Gastrocnemius medialis (tissue), 4 donors: Measurements from ENCODE around the gene CA10. TPM values are rescaled to one million over a fixed set of nuclear protein-coding genes. Genes with fewer than 3 reads are reported as not detected.

ENCODE experiments used
- ATAC-seq, 2 donors: fragments of 150-250 bp; one replicate each; pipeline ENCODE4 v1.9.1; 2016
- DNase-seq, 2 donors: peaks; one replicate each; pipeline ENCODE4 v3.0.0-alpha.2; 2019
- H3K27ac ChIP-seq, 4 donors: fragments of 200-600 bp; sonication (generic); 1 replicate in 1 of 4; 2 replicates in 3 of 4; pipeline ENCODE4 v1.5.1; 2016 to 2018; ENCODE audit warnings: mild to moderate bottlenecking in 2 of 4, moderate library complexity in 1 of 4
- H3K27me3 ChIP-seq, 3 donors: fragments of 200-600 bp; sonication (generic) in 2 of 3; 1 replicate in 1 of 3; 2 replicates in 2 of 3; pipeline versions ENCODE4 v1.5.1 to v1.6.0; 2016 to 2019; ENCODE audit warnings: mild to moderate bottlenecking in 1 of 3, moderate library complexity in 1 of 3
- H3K36me3 ChIP-seq, 2 donors: fragments of 200-600 bp; sonication (generic) in 1 of 2; one replicate each; pipeline ENCODE4 v1.5.1; 2017 to 2018
- H3K4me1 ChIP-seq, 2 donors: fragments of 200-600 bp; sonication (generic) in 1 of 2; one replicate each; pipeline ENCODE4 v1.5.1; 2016 to 2017; ENCODE audit warnings: mild to moderate bottlenecking in 2 of 2
- H3K4me3 ChIP-seq, 4 donors: fragments of 200-600 bp; sonication (generic) in 3 of 4; 1 replicate in 1 of 4; 2 replicates in 3 of 4; pipeline ENCODE4 v1.5.1; 2016 to 2019; ENCODE audit warnings: mild to moderate bottlenecking in 2 of 4
- H3K9me3 ChIP-seq, 3 donors: fragments of 200-600 bp; sonication (generic) in 2 of 3; 1 replicate in 1 of 3; 2 replicates in 2 of 3; pipeline ENCODE4 v1.5.1; 2016 to 2019
- POLR2A ChIP-seq, 2 donors: fragments of 450-650 bp; IDR thresholded peaks; one replicate each; pipeline ENCODE4 v1.6.1; 2017; ENCODE audit warnings: antibody characterized with exemption in 2 of 2, mild to moderate bottlenecking in 2 of 2, moderate library complexity in 2 of 2
- in situ Hi-C, 4 donors: fragments of 200-750 bp; cut with MboI; loops; one replicate each; pipeline versions ENCODE4 v1.15.0 to v1.8.0; 2017; ENCODE audit warnings: low sequenced_read_pairs in 4 of 4
- intact Hi-C: fragments of 100-400 bp; cut with DNase I; formaldehyde crosslinking; loops from one replicate; pipeline ENCODE4 v1.15.1; 2023; ENCODE audit warnings: low total_unique reads
- total RNA-seq, 4 donors: library from RNA; depleted of rRNA; stranded (reverse); fragments of >200 nt; gene quantifications; one replicate each; pipeline versions ENCODE4 v1.1.0 to v1.2.3, GENCODE V29; 2016
- TF ChIP-seq, protein P1 (sequence below), 5 experiments: fragments of 450-650 bp in 3 of 5; fragments of 200-600 bp in 2 of 5; sonication (generic) in 2 of 5; IDR thresholded peaks in 4 of 5; conservative IDR thresholded peaks in 1 of 5; 1 replicate in 4 of 5; 2 replicates in 1 of 5; pipeline ENCODE4 v1.5.1; 2016 to 2019; ENCODE audit warnings: antibody characterized with exemption in 5 of 5, mild to moderate bottlenecking in 3 of 5, moderate library complexity in 3 of 5

Gene CA10
- total RNA-seq, 4 donors from 2014 or later = not detected

DNA sequence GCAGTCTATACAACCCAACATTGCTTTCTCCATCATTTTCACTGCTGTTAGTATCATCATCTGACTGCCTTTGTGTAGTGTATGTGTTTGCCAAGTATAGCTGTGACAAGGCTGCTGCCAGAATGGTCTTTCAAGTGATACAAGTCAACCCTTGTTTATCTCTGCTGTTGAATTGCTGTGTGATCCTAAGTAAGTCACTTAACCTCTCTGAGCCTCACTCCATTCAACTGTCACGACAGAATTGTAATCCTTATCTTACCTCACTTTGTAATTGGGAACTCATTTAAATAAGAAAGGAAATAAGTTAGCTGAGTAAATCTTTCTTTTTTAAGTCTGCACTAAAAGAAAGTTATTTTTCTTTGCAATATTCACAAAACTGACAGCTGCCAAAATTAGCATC, 340.6 kb downstream of the CA10 start:
- Histone ChIP-seq H3K27ac (no peak overlapping the region), H3K36me3 (no peaks in the 10 kb centered on the region), H3K27me3 (no peaks in the 10 kb centered on the region), H3K4me1 (no peaks in the 10 kb centered on the region), H3K4me3 (no peak overlapping the region), H3K9me3 (no peaks in the 10 kb centered on the region)
- no peak for ATAC-seq
- in situ Hi-C loops (loop anchor here in 1 of 4 donors (25.0 kb wide), 1 partner anchor 94 kb away; no protein-coding TSS in a partner anchor), intact Hi-C loops (no loop called here)
- TF ChIP-seq, protein P1, sequence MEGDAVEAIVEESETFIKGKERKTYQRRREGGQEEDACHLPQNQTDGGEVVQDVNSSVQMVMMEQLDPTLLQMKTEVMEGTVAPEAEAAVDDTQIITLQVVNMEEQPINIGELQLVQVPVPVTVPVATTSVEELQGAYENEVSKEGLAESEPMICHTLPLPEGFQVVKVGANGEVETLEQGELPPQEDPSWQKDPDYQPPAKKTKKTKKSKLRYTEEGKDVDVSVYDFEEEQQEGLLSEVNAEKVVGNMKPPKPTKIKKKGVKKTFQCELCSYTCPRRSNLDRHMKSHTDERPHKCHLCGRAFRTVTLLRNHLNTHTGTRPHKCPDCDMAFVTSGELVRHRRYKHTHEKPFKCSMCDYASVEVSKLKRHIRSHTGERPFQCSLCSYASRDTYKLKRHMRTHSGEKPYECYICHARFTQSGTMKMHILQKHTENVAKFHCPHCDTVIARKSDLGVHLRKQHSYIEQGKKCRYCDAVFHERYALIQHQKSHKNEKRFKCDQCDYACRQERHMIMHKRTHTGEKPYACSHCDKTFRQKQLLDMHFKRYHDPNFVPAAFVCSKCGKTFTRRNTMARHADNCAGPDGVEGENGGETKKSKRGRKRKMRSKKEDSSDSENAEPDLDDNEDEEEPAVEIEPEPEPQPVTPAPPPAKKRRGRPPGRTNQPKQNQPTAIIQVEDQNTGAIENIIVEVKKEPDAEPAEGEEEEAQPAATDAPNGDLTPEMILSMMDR (IDR thresholded peaks at IDR 0.05 in 4 of 5, conservative IDR thresholded peaks at IDR 0.05 in 1 of 5) = no peak
- no peak for TF ChIP-seq POLR2A (IDR thresholded peaks at IDR 0.05)
- DNase-seq = no peak

DNA sequence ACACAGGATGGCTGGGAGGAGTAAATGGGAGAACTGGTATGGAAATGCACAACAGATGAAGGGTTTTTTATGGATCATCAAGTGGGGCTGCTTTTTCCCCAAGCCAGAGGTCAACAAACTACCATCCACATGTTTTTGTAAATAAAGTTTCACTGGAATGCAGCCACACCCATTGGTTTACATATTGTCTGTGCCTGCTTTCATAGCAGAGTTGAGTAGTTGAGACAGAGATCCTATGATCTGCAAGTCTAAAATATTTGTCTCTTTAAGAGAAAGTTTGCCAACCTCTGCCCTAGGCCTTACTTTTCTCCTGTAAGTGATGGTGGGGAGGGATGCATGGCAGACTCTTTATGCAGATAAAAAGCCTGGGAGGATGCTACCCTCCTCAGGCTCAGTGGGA, 341.4 kb downstream of the CA10 start:
- intact Hi-C loops (no loop called here), in situ Hi-C loops (loop anchor here in 1 of 4 donors (25.0 kb wide), 1 partner anchor 95 kb away; no protein-coding TSS in a partner anchor)
- no peaks in the 10 kb centered on the region for H3K27me3 ChIP-seq
- no peaks in the 10 kb centered on the region for H3K36me3 ChIP-seq
- DNase-seq = no peak
- no peaks in the 10 kb centered on the region for H3K4me1 ChIP-seq
- H3K4me3 ChIP-seq = no peak overlapping the region
- no peak overlapping the region for H3K27ac ChIP-seq
- no peak for ATAC-seq
- no peak for TF ChIP-seq POLR2A (IDR thresholded peaks at IDR 0.05)
- TF ChIP-seq, protein P1 (IDR thresholded peaks at IDR 0.05 in 4 of 5, conservative IDR thresholded peaks at IDR 0.05 in 1 of 5) = no peak
- H3K9me3 ChIP-seq = no peaks in the 10 kb centered on the region

DNA sequence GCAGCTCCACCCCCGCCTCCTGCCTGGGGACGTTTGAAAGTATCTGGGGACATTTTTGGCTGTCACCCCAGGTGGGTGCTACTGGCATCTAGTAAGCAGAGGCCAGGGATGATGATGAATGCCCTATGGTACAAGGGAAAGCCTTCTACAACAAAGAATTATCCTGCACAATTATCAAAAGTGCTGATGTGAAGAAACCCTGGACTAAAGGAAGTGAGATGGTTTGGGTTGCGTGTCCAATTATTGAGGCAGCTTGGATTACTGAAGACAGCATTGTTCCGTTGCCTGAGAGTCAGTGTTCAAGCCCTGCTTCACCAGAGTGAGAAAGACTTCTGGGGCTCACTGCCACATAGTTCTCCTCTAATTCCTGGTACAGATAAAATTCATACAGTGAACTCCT, 343.4 kb downstream of the CA10 start:
- ATAC-seq = no peak
- Histone ChIP-seq H3K27me3 (no peaks in the 10 kb centered on the region), H3K9me3 (no peaks in the 10 kb centered on the region), H3K36me3 (no peaks in the 10 kb centered on the region), H3K4me3 (no peak overlapping the region), H3K27ac (no peak overlapping the region), H3K4me1 (no peaks in the 10 kb centered on the region)
- no peak for DNase-seq
- in situ Hi-C loops (loop anchor here in 1 of 4 donors (25.0 kb wide), 1 partner anchor 97 kb away; no protein-coding TSS in a partner anchor), intact Hi-C loops (no loop called here)
- TF ChIP-seq, protein P1 (IDR thresholded peaks at IDR 0.05 in 4 of 5, conservative IDR thresholded peaks at IDR 0.05 in 1 of 5) = no peak
- TF ChIP-seq POLR2A (IDR thresholded peaks at IDR 0.05) = no peak

DNA sequence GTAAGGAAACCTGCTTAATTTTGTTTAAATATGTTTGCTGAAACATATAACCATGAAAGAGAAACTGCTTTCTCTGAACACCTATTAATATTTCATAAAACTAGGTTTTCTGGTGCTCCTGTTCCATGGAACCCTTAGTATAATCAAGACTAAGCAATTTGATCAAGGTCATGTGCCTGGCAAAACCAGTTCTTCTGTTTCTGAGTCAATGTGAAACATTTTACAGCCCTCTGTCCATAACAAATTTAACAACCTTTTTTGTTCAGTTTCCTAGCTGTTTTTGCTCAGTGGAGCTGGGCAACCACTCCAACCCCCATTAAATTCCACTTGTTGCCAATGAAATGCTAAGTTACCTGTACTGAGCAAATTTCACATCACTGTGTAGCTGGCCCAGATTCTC, 344.0 kb downstream of the CA10 start:
- Histone ChIP-seq H3K36me3 (no peaks in the 10 kb centered on the region), H3K4me3 (no peak overlapping the region), H3K4me1 (no peaks in the 10 kb centered on the region), H3K27me3 (no peaks in the 10 kb centered on the region), H3K9me3 (no peaks in the 10 kb centered on the region), H3K27ac (no peak overlapping the region)
- ATAC-seq (no peak), DNase-seq (no peak)
- no peak for TF ChIP-seq POLR2A (IDR thresholded peaks at IDR 0.05)
- TF ChIP-seq, protein P1 (IDR thresholded peaks at IDR 0.05 in 4 of 5, conservative IDR thresholded peaks at IDR 0.05 in 1 of 5) = no peak
- in situ Hi-C loops = loop anchor here in 1 of 4 donors (25.0 kb wide), 1 partner anchor 98 kb away; no protein-coding TSS in a partner anchor
- intact Hi-C loops = no loop called here

DNA sequence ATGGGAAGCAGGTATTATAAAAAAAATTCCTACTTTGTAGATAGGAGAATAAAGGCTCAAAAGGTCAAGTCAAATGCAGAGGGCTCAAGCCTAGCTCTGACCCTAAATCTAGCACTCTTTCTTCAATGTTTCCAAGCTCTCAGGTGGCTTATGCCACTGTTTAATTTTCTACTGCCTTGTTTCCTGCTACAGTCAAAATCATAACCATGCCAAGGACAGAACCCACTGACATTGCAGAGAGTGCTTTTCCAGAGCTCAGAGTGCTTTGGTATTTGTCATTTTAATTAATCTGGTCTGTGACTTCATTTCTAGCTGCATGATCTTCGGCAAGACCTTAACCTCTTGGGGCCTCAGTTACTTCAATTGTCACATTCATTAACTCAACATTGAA, 344.7 kb downstream of the CA10 start:
- Histone ChIP-seq H3K9me3 (no peaks in the 10 kb centered on the region), H3K36me3 (no peaks in the 10 kb centered on the region), H3K4me3 (no peak overlapping the region), H3K4me1 (no peaks in the 10 kb centered on the region), H3K27me3 (no peaks in the 10 kb centered on the region), H3K27ac (no peak overlapping the region)
- TF ChIP-seq POLR2A (IDR thresholded peaks at IDR 0.05) = no peak
- TF ChIP-seq, protein P1 (IDR thresholded peaks at IDR 0.05 in 4 of 5, conservative IDR thresholded peaks at IDR 0.05 in 1 of 5) = no peak
- DNase-seq = no peak
- ATAC-seq = no peak
- intact Hi-C loops (no loop called here), in situ Hi-C loops (loop anchor here in 1 of 4 donors (25.0 kb wide), 1 partner anchor 99 kb away; no protein-coding TSS in a partner anchor)
